GM23338 (cell line): Measurements from ENCODE around the gene GPR31. TPM values are rescaled to one million over a fixed set of nuclear protein-coding genes. Genes with fewer than 3 reads are reported as not detected.

Experiments used
- ATAC-seq: fragments of 200-7000 bp; cut with Tn5 transposase; 3 replicates; pipeline ENCODE4 v1.9.1; 2020
- DNase-seq: peaks from one replicate; pipeline ENCODE4 v3.0.0-alpha.2; 2015; ENCODE audit warnings: low spot score
- H2AFZ ChIP-seq: fragments of 200-600 bp; sonication (generic); 2 replicates; pipeline ENCODE4 v1.8.0; 2016; ENCODE audit warnings: antibody characterized with exemption, mild to moderate bottlenecking, moderate library complexity
- H3F3A ChIP-seq: fragments of 200-600 bp; sonication (generic); replicated peaks from 2 replicates; pipeline ENCODE4 v1.8.0; 2017; ENCODE audit warnings: antibody characterized with exemption, mixed run types, low read depth
- H3K27ac ChIP-seq: fragments of 200-600 bp; sonication (generic); 2 replicates; pipeline ENCODE4 v1.6.1; 2016; ENCODE audit warnings: low read depth
- H3K27me3 ChIP-seq: fragments of 200-600 bp; sonication (generic); 2 replicates; pipeline ENCODE4 v1.8.0; 2016; ENCODE audit warnings: mild to moderate bottlenecking, mixed run types, moderate library complexity; ENCODE audit not compliant: insufficient read depth
- H3K36me3 ChIP-seq: fragments of 200-600 bp; sonication (generic); 2 replicates; pipeline ENCODE4 v1.8.0; 2016; ENCODE audit warnings: mild to moderate bottlenecking; ENCODE audit not compliant: insufficient read depth
- H3K4me1 ChIP-seq: fragments of 200-600 bp; sonication (generic); 2 replicates; pipeline ENCODE4 v1.8.0; 2016; ENCODE audit warnings: mild to moderate bottlenecking, moderate library complexity; ENCODE audit not compliant: insufficient read depth
- H3K4me2 ChIP-seq: fragments of 200-600 bp; sonication (generic); 2 replicates; pipeline ENCODE4 v1.7.1; 2017; ENCODE audit warnings: mixed run types
- H3K4me3 ChIP-seq: fragments of 200-600 bp; sonication (generic); 2 replicates; pipeline ENCODE4 v1.6.1; 2016; ENCODE audit warnings: mixed run types
- H3K79me2 ChIP-seq: fragments of 200-600 bp; sonication (generic); replicated peaks from 2 replicates; pipeline ENCODE4 v1.8.0; 2017; ENCODE audit warnings: mild to moderate bottlenecking; ENCODE audit not compliant: insufficient read depth
- H3K9me2 ChIP-seq: fragments of 200-600 bp; sonication (generic); 2 replicates; pipeline ENCODE4 v1.8.0; 2017; ENCODE audit not compliant: insufficient read depth
- H4K20me1 ChIP-seq: fragments of 200-600 bp; sonication (generic); replicated peaks from 2 replicates; pipeline ENCODE4 v1.8.0; 2017; ENCODE audit warnings: mild to moderate bottlenecking; ENCODE audit not compliant: insufficient read depth
- H3K27ac Mint-ChIP-seq: 2 replicates; pipeline ENCODE4 v1.8.0; 2020; ENCODE audit warnings: inconsistent platforms, mild to moderate bottlenecking, moderate library complexity, mixed read lengths
- H3K27me3 Mint-ChIP-seq: 3 replicates; pipeline ENCODE4 v1.8.0; 2022; ENCODE audit warnings: low read depth, mild to moderate bottlenecking, moderate library complexity, mixed read lengths, inconsistent platforms; ENCODE audit not compliant: insufficient read depth, poor library complexity
- H3K36me3 Mint-ChIP-seq: 3 replicates; pipeline ENCODE4 v1.8.0; 2021; ENCODE audit warnings: low read depth, mild to moderate bottlenecking, inconsistent platforms, moderate library complexity, mixed read lengths
- H3K4me1 Mint-ChIP-seq: 3 replicates; pipeline ENCODE4 v1.8.0; 2020; ENCODE audit warnings: mild to moderate bottlenecking, inconsistent platforms, mixed read lengths
- H3K4me3 Mint-ChIP-seq: 3 replicates; pipeline ENCODE4 v1.8.0; 2021; ENCODE audit warnings: moderate library complexity, mild to moderate bottlenecking, inconsistent platforms, mixed read lengths
- H3K9me3 Mint-ChIP-seq: 3 replicates; pipeline ENCODE4 v1.8.0; 2020; ENCODE audit warnings: moderate library complexity, mild to moderate bottlenecking, inconsistent platforms, mixed read lengths
- CREB1 ChIP-seq: fragments of 250-450 bp; sonication (Bioruptor Pico); IDR thresholded peaks from 2 replicates; pipeline ENCODE4 v1.5.0; 2020; ENCODE audit warnings: low read depth, mild to moderate bottlenecking, moderate library complexity
- ETS1 ChIP-seq: IDR thresholded peaks from 2 replicates; pipeline ENCODE4 v1.6.1; 2016; ENCODE audit warnings: antibody characterized with exemption
- EZH2 ChIP-seq: fragments of 200-600 bp; sonication (generic); IDR thresholded peaks from one replicate; pipeline ENCODE4 v1.8.0; 2017; ENCODE audit warnings: antibody characterized with exemption, mild to moderate bottlenecking, low read depth; ENCODE audit not compliant: unreplicated experiment
- EZH2phosphoT487 ChIP-seq: fragments of 200-600 bp; sonication (generic); IDR thresholded peaks from one replicate; pipeline ENCODE4 v1.8.1; 2018; ENCODE audit warnings: antibody characterized with exemption; ENCODE audit not compliant: unreplicated experiment
- JUNB ChIP-seq: IDR thresholded peaks from one replicate; pipeline ENCODE4 v1.6.1; 2016; ENCODE audit warnings: antibody characterized with exemption; ENCODE audit not compliant: unreplicated experiment
- NANOG ChIP-seq: IDR thresholded peaks from 2 replicates; pipeline ENCODE4 v1.6.1; 2016; ENCODE audit warnings: antibody characterized with exemption, borderline replicate concordance
- POLR2AphosphoS5 ChIP-seq: IDR thresholded peaks from 2 replicates; pipeline ENCODE4 v1.6.1; 2016; ENCODE audit warnings: antibody characterized with exemption, low read depth
- REST ChIP-seq: IDR thresholded peaks from one replicate; pipeline ENCODE4 v1.6.1; 2018; ENCODE audit warnings: antibody characterized with exemption; ENCODE audit not compliant: unreplicated experiment
- STAT1 ChIP-seq: IDR thresholded peaks from one replicate; pipeline ENCODE4 v1.6.1; 2016; ENCODE audit warnings: antibody characterized with exemption; ENCODE audit not compliant: unreplicated experiment
- ZNF331 ChIP-seq: fragments of 250-450 bp; sonication (Bioruptor Pico); IDR thresholded peaks from 2 replicates; pipeline ENCODE4 v1.5.0; 2020; ENCODE audit warnings: low read depth, mild to moderate bottlenecking, moderate library complexity
- ZNF462 ChIP-seq: fragments of 250-450 bp; sonication (Bioruptor Pico); IDR thresholded peaks from 2 replicates; pipeline ENCODE4 v1.5.0; 2020; ENCODE audit warnings: mild to moderate bottlenecking, moderate library complexity
- polyA plus RNA-seq: library from polyadenylated mRNA; unstranded; fragments of >200 nt; fragmentation: Nextera tagmentation; extraction: Ambion mirVana; gene quantifications from 2 replicates; pipeline ENCODE4 v1.2.1, GENCODE V29; 2016
- total RNA-seq: library from RNA; depleted of rRNA; stranded (reverse); fragments of >200 nt; shearing (Covaris generic); gene quantifications from 2 replicates; pipeline ENCODE4 v1.2.3, GENCODE V29; 2014

Gene GPR31
- total and polyA plus RNA-seq, 2 experiments from 2014 or later = not detected

GRCh38 chr6:167143041-167143440 lies 14.7 kb downstream of the GPR31 start (continued):
- TF ChIP-seq REST (no peak), NANOG (no peak)

GRCh38 chr6:167142433-167142761 lies 15.4 kb downstream of the GPR31 start:
- Histone ChIP-seq H3F3A (no peaks in the 10 kb centered on the region), H3K79me2 (no peaks in the 10 kb centered on the region), H3K36me3 (no peaks in the 10 kb centered on the region), H3K9me2 (no peaks in the 10 kb centered on the region), H3K27me3 (peaks cover 5% of the 10 kb centered on the region; the same call in 1 of the 2 replicates), H4K20me1 (no peaks in the 10 kb centered on the region), H2AFZ (no peak overlapping the region), H3K27ac (no peak overlapping the region), H3K4me1 (peaks cover 45% of the 10 kb centered on the region), H3K4me2 (no peak overlapping the region), H3K4me3 (no peak overlapping the region)
- Mint-ChIP-seq H3K27me3 (peaks cover 16% of the 10 kb centered on the region), H3K4me3 (no peak overlapping the region), H3K36me3 (peaks cover 8% of the 10 kb centered on the region; the same call in 1 of the 3 replicates), H3K27ac (no peak overlapping the region), H3K9me3 (peaks cover 7% of the 10 kb centered on the region), H3K4me1 (peaks cover 40% of the 10 kb centered on the region)
- ATAC-seq (no peak), DNase-seq (no peak)
- TF ChIP-seq STAT1 (no peak), EZH2phosphoT487 (no peak), EZH2 (no peak), ETS1 (no peak), ZNF462 (CRISPR knock-in tag) (no peak), NANOG (no peak), JUNB (no peak), CREB1 (CRISPR knock-in tag) (no peak), ZNF331 (CRISPR knock-in tag) (no peak), REST (no peak), POLR2AphosphoS5 (no peak)
